ENCODE results near the gene GCK.

The GCK gene

DNA sequence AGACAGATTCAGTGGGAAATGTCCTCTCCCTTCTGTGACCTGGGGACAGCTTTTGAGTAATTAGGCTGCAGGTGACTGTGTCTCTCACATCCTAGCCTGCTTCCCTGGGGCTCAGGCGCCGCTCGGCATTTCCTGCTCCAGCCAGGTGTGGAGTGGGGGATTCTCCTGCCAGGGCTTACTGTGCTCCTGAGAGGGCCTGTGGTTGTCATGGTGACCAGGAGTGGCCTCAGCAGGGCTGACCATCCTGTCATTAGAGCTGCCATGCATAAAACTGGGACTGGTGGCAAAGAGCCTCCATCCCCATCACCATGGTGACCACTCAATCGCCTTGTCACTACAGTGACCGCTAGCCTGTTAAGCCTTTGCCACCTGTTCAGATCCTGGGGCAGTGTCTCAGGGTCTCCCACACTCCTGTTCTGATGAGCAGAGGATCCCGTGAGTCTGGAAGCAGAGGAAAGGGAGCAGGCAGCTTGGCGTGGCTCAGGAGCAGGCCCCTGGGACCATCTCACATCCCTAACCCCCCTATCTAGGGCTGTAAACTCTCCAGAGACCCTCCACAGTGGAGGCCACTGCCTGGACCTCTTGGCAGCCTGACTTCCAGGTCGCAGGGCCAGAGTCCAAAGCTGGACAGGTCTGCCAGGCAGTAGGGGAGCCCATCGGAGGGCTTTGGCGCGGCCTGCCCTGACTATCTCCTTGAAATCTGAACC lies at the start of gene GCK:
Gene GCK (minus strand): TSS at position 154 of the 707 bp plus-strand sequence. CDS start 486 bp downstream, outside the sequence.
- no peak for DNase-seq (ENCODE audit: low read depth, low spot score)

DNA sequence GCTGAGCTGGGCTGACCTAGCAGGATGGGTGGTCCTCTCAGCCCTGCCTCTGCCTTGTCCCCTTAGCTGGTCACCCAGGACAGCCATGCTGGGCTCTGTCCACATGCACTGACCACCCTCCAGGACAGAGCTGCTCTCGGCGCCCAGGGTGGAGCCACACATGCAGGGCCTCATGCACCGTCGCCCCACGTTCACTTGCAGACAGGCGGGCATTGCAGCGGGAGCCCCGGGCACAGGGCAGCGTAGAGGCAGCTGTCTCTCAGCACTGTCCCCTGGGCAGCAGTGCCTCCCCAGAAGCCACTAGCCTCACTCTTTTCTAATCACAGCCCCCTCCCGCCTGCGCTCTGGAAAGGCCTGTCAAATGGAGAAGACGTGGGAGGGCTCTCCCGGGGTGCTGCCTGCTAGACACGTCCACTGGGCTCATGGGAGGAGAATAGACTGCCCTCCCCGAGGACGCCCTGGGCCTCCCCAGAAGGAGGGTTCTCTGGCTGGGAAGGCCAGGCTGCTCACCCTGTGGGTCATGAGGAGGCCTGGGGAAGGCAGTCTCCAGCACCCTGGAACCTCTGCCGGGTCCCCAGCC lies 49.0 kb upstream of the GCK start:
- no peak for DNase-seq (ENCODE audit: low read depth, low spot score)

DNA sequence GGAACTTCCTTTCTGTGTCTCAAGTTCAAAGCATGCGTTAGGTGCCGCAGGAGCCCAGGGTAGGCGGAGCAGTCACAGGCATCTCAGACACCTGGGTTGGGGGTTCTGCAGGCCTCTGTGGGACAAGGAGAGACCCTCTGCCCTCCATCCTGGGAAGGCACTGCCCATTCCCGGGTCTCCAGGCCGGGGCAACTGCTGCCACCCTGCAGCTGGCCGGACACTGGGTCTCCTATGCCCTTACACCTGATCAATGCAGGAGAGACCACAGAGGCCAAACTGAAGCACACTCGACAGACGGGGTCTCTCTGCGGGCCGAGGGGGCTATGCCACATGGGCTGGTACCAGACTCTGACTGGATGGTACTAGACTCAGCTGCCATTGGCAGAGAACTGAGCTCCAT lies 48.5 kb upstream of the GCK start:
- no peak for DNase-seq (ENCODE audit: low read depth, low spot score)

DNA sequence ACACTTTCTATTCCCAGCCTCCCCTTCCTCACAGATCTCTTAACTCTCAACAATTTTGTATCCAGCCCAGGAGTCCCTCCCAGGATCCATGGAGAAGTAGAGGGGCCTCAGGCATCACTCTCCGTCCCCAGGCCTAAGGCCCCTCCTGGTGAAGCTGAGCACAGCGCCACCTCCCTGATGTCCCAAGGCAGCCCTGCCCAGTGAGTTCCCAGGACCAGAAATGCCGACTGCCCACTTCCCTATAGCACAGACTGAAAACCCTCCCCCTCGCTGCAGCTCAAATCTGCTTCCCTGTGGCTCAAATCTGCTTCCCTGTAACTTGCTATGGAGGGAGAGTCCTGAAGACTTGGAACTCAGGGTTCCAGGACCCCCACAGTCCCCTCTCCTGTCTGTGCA lies 47.1 kb upstream of the GCK start:
- DNase-seq (ENCODE audit: low read depth, low spot score), result no peak

DNA sequence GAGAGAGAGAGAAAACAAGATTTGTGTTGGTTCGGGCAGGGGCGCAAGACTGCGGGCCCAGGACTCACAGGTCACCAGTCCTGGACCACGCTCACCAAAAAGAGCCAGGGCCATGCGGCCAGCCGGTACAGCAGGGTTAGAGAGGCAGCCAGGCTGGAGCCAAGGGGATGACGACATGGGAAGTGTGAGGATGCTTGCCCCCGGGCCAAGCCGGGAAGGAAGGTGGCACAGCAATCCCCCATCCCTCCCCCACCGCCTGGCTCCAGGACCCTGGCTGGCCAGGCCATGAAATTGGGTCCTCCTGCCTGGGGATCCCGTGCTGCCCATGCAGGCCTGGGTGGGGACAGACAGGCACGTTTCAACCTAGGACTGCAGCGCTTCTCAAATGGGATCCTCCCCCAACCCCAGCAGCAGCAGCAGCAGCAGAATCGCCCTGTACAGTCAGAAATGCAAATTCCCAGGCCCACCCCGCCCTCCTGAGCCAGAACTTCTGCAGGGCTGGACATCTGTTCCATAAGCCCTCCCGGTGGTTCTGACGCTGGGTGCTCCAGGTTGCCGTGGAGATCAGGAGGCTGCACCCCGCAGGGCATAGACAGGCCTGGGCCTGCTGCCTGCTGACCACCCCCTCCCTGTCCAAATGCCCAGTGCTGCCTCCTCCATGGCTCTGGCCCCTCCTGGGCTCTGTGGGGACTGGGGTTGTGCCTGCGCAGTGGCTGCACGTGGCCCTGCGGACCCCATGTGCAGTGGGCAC lies 46.5 kb upstream of the GCK start:
- DNase-seq (ENCODE audit: low read depth, low spot score), result no peak

DNA sequence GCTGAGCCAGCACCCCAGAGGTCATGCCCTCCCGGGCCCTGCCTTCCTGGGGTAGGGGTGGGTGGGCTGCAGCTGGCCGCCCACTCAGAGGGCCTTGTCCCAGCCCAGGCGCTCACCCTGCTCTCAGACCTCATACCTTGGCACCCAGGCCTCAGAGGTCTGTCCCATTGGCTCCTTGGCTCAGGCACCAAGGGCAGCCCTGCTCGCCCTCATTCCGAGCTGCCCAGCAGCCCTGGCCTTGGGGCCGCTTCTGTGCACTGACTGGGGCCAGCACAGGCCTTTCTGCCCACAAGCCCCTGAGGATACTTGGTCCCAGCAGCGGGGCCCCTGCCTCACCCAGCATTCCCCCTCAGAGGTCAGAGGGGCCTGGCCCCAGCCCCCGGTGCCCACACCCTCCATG lies 45.8 kb upstream of the GCK start:
- DNase-seq (ENCODE audit: low read depth, low spot score), result no peak

DNA sequence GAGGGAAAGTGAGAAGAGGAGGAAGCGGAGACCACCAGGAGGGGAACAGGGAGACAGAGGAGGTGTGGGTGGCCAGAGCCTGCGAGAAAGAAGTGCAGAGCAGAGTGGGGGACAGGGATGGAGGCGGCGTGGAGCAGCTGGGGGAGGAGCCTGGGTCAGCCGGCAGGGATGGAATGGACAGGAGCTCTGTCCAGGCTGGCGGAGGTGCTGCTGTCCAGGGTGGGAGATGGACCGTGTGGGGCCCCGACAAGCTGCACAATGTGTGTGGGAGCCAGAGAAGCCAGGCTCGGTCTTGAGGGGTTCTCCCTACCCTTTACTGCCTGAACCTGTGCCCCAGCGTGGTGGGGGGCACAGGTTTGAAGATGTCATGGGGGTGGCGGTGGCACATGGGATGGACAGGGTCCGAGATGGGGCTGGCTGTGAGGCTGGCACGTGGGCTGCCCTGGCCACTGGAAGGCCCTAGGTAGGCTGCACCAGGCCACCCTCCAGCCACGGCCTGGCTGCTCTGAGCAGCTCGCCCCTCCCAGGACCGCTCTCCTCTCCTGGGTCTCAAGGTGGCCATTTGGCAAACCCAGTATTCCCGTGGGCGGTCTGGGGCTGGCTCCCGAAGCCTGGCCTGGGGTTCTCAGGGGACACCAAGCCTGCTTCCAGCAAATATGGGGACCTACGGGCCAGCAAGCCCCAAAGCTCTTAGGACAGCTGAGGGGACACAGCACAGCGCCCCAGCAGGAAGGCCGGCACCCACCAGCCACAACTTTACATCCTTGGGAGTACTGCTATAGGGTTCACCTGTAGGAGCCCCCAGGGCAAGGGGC lies 43.9 kb upstream of the GCK start:
- DNase-seq (ENCODE audit: low read depth, low spot score), result no peak

DNA sequence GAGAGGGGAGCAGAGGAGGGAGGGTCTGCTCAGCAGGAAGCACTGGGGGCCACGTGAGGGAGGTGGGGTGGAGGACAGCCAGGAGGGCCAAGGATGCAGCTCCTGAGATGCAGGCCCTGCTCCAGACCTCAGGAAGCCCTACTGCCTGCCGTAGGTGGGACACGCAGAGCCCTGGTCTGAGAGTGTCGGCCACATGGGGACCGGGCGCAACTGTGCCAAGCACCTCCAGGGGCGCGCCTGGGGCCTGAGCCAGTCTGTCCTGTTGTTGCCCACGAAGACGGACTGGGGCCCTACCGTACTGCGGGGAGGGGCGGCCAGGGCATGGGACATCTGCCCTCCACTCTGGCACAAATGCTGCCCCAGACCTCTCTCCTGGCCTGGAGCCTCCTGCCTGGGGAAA lies 43.2 kb upstream of the GCK start:
- no peak for DNase-seq (ENCODE audit: low read depth, low spot score)

DNA sequence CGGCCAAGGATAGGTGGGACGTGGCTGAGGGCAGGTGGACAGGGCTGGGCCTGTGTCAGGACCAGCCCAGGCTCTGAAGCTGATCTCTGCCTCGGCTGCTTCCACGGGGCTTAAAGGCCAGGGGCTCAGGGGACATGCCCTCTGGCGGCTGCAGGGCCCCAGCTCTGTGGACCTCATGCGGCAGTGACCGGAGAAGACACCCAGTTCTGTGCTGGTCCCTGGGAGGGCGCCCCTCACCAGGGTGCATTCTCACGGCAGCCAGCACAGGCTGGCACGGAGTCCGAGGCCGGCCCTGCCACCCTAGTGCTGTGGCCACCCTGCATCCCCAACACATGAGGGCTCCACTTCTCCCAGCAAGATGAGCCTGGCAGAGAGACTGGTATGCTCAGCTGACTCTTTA lies 41.8 kb upstream of the GCK start:
- no peak for DNase-seq (ENCODE audit: low read depth, low spot score)

DNA sequence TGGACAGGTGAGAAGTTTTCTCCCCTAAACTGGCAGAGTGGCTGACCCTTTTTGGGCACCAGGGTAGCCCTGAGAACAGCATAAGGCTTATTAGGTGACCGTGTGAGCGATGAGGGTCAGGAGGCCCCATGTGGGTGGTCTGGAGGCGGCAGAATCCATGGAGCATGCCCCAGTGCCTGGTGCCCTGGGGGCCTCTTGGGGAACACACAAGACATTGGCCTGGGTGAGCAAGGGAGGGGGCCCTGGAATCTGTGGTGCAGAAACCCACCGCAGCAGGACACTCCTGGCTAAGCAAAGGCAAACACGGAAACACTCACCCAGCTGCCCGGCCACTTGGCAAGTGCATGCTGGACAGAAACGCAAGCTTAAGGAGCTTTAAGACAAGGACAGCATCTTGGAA lies 41.0 kb upstream of the GCK start:
- no peak for DNase-seq (ENCODE audit: low read depth, low spot score)

DNA sequence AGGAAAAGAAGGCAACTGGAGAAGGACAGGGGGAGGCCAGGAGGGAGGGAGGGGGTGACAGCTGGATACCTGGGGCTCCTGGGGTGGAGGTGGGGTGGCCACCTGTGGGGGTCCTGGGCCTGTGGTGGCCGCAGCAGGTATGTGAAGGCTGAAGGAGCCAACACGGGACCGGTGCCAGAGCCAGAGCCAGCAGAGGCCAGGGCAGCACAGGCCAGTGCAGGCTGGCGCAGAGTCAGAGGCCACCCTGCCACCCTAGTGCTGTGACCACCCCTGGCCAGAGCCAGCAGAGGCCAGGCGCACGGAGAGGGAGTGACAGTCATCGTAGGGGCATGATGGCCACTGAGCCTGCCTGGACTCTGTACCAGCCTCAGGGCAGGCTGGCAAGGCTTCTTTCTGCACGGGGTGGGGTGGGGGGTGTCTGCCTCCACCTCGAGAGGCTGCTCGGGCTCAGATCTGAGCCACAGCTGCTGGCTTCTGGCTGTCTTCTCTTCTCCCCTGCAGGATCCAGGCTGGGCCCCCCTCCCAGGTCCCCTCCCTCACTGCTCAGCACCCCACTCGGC lies 40.4 kb upstream of the GCK start:
- DNase-seq (ENCODE audit: low read depth, low spot score), result no peak

DNA sequence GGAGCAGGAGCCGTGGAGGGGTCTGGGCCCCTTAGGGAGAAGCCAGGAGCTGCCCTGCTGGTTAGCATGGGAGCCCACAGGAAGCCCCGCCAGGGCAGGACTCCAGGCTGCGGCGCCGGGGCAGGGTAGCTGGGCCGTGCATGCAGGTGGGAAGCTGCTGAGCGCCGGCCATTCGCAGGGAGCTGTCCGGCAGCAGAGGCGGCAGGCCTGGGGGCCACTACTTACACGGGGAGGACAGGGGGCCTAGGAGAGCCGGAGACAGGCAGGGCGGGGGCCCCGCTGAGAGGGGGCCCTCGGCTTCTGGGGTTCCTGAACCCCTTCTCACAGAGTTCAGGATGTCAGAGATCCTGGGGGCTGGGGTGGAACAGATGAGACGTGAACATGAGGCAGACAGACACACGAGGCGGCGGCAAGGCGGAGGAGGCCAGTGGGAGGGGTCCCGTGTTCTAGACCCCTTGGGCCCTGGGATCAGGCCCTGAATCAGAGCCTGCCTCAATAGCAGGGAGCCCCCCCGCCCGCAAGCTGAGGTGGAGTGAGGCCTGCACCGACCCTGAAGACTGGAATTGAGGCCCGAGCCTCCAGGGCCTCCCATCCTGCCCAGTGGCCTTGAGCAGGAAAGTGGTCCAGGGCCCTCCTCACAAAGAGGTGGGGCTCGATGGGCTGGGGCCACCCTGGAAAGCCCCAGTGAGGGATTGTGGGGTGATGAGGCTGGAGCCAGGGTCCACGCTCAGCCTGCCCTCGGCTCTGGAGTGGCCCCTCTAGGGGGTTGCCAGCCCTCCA lies 39.5 kb upstream of the GCK start:
- no peak for DNase-seq (ENCODE audit: low read depth, low spot score)

DNA sequence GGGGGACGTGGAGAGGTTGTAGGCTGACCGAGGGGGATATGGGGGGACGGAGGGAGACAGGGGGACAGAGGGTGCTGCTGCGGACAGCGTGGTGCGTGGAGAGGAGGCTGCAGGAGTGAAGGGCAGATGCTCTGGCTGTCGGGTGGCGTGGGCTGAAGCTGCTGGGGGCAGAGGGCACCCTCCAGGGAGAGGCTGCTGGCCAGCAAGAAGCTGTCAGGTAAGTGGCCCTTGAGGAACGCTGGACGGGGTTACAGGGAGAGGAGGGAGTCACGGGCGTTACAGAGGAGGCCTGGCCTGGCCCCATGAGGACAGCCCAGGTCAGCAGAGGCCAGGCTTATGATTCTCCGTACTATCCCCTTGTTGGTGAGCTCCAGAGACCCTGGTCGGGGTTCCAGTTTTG lies 38.7 kb upstream of the GCK start:
- DNase-seq (ENCODE audit: low read depth, low spot score), result no peak

DNA sequence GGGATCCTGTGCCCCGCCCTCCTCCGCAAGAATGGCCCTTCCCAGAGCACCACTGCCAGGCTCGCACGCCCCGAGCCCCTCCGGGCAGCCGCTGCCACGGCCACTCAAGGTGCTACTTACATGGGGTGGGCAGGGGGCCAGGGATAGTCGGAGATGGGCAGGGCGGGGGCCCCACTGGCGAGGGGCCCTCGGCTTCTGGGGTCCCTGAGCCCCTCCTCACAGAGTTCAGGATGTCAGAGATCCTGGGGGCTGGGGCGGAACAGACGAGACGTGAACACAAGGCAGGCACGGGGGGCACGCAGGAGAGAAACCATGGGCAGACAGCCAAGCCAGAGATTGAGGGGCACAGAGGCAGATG lies 37.1 kb upstream of the GCK start:
- DNase-seq (ENCODE audit: low read depth, low spot score), result no peak

DNA sequence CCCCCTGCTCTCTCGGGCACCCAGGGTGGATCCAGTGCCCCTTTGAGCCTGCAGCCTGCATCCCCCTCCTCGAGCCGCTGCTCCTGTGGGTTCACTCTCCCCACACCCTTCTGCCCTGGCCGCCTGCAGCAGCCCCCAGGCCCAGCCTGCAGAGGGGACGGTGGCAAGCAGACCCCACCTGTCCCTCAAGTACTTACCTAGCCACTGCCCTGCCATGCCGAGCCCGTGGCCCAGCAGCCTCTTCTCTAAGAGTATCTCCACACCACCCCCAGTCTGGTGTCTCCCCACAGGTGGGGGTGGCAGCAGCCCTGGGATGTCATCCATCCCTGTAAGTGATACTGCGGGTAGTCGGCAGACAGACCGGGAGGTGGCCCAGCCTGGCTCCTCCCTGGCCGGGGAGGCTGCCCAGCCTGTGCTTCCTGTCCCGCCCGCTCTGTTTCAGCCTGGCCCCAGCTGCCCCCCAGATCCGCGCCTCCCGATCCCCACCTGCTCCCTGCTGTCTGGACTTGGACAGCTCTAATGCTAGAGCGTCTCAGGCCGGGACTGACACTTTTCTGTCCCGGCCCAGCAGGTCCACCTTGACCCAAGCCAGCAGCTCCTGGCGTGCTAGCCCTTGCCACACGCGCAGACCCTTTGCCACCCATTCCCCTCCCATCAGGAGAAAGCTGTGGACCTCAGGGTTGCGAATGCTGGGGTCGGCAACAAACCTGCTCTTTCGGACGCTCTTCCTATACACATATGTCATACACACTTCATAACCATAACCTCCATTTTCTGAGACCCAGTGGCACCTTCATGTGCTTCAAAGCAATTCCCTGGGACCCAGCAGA lies 36.5 kb upstream of the GCK start:
- DNase-seq (ENCODE audit: low read depth, low spot score), result no peak

DNA sequence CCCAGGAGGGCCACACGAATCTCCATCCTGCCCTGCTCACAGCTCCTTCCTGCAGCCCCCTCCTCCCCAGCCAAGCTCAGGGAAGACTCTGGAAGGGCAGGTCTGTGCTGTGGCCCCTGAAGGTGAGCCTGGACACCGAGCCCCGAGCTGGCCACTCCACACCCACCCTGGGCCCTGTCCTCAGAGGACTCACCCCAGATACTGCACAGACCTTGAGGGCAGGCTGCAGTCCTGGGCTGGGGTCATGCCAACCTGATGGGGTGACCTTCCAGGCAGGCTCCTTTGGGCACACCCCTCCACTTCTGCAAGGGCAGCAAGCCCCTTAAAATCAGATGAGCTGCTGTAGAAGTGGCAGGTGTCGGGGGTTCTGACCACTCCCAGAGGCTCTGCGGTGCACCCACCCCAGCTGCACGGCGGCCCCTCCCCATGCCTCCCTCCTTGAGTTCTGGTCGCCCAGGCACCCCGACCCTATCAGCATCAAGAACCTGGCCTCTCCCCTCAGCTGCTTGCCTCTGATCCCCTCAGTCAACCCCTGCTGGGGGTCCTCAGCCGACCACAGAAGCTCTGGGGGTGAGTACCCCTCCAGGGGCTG lies 35.8 kb upstream of the GCK start:
- DNase-seq (ENCODE audit: low read depth, low spot score), result no peak

DNA sequence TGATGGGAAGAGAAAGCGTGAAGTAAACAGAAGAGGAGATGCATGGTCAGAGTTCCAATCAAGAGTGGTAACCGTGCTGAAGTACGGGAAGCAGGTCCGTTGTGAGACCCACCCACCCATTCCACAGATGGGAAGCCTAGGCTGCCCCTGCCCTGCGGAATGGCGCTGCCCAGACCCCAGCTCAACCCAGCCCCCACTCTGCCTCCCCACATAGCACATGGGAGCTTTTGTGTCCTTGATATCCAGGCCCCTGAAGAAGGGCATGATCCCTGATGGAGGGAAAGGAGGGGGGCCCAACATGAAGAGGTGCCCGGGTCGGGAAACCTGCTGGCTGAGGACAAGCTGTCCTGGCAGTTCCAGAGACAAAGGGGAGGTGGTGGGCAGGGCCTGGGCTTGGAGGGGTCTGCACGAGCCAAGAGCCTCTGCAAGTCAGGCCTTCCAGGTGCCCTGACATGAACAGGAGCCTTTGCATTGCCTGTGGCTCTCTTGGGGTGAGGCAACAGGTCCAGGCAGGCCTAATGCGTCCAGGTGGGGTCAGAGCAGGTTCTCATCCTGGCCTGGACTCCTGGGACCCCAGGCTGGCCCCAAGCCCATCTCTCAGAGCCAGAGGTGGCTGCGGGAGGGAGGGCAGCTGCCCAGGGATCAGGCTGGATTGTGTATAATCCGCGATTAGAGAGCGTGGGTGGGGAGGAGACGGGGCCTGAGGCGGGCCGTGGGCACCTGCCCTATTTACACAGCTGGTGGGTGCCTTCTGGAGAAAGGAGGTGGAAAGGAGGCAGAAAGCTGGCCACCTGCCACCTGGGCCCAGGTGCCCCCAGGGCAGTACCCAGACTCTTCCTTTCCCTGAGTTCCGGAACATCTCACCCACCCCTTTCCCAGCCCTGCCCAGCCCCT lies 35.1 kb upstream of the GCK start:
- no peak for DNase-seq (ENCODE audit: low read depth, low spot score)

DNA sequence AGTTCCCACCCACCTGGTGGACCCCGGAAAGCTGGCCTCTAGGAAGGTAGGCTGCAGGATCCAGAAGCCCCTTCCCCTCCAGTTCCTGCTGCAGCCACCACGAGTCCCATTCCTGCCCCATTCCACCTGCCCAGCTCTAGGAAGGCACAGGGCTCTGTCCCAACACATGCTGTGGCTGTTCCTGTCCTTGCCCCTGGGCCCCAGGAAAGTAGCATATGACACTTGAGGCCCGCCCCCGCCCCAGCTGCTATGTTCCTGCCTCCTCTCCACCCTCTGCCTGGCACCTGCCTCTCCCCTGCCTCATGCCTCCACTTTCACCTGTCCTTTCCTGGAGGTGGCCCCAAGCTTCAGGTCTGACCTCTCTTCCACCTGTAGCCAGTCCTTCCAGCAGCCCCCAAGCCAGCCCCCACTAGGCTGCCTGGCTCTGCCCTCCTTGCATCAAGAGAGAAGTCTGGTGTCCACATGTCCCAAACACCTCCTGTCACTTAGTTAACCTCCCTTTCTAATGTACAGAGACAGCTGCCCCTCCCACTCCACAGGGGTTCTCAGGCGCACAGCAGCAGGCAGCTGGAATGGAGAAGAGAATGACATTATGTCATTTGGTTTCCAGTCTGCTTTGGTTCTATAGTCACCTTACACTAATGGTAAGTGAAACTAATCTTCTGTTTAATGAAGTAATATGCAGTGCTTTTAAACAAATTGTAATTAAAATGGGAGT lies 34.3 kb upstream of the GCK start:
- no peak for DNase-seq (ENCODE audit: low read depth, low spot score)

All from smooth muscle cell of the brain vasculature (primary cell).